ENCODE data around the gene HSD11B1L. TPM values are rescaled to one million over a fixed set of nuclear protein-coding genes. Genes with fewer than 3 reads are reported as not detected.

Gene HSD11B1L
- total RNA-seq: 10.9 and 27.3 TPM in 2 replicates

GRCh38 chr19:5680437-5681368 is at the start of gene HSD11B1L, which contains the start of gene MICOS13:
HSD11B1L (plus strand) TSS chr19:5681027; CDS start chr19:5684833, 3,806 bp downstream.
MICOS13 (minus strand) TSS chr19:5680516; CDS start chr19:5680486, 30 bp downstream.

GRCh38 chr19:5690125-5690954 is 9.5 kb downstream of the HSD11B1L start, which contains the start of gene RPL36:
RPL36 (plus strand) TSS chr19:5690295; CDS start chr19:5690508, 213 bp downstream.

GRCh38 chr19:5719961-5720790 is 39.3 kb downstream of the HSD11B1L start, which contains the start of the genes CATSPERD and LONP1:
CATSPERD (plus strand) TSS chr19:5720637; CDS start chr19:5720738, 101 bp downstream.
LONP1 (minus strand) TSS chr19:5720146; CDS start chr19:5720132, 14 bp downstream.

Other genes starting within 250 kb of the HSD11B1L start
- gene ZNRF4, start 225.6 kb upstream of the HSD11B1L start, total RNA-seq: not detected in 2 replicates
- gene TINCR, start 113.1 kb upstream of the HSD11B1L start, total RNA-seq: 0.17 TPM in 1 of 2 replicates, not detected in the other
- 34.9 and 35.3 TPM in 2 replicates for gene SAFB2, start 58.3 kb upstream of the HSD11B1L start, total RNA-seq
- gene SAFB, start 57.9 kb upstream of the HSD11B1L start, total RNA-seq: 54.3 and 74.8 TPM in 2 replicates
- gene MICOS13, start 511 bp upstream of the HSD11B1L start, total RNA-seq: 28.1 and 29.5 TPM in 2 replicates
- 387 and 403 TPM in 2 replicates for gene RPL36, start 9.3 kb downstream of the HSD11B1L start, total RNA-seq
- 107 and 126 TPM in 2 replicates for gene LONP1, start 39.1 kb downstream of the HSD11B1L start, total RNA-seq
- gene CATSPERD, start 39.6 kb downstream of the HSD11B1L start, total RNA-seq: not detected in 2 replicates
- 0.44 and 0.50 TPM in 2 replicates for gene PRR22, start 103.7 kb downstream of the HSD11B1L start, total RNA-seq
- gene DUS3L, start 110.1 kb downstream of the HSD11B1L start, total RNA-seq: 23.3 and 27.6 TPM in 2 replicates
- 0.50 TPM in 1 of 2 replicates, not detected in the other for gene NRTN, start 124.0 kb downstream of the HSD11B1L start, total RNA-seq
- gene FUT6, start 158.7 kb downstream of the HSD11B1L start, total RNA-seq: not detected in 2 replicates
- not detected in 2 replicates for gene FUT3, start 170.4 kb downstream of the HSD11B1L start, total RNA-seq
- gene FUT5, start 189.5 kb downstream of the HSD11B1L start, total RNA-seq: not detected in 2 replicates
- gene NDUFA11, start 222.8 kb downstream of the HSD11B1L start, total RNA-seq: 290 and 337 TPM in 2 replicates
- 8.6 and 11.1 TPM in 2 replicates for gene VMAC, start 223.8 kb downstream of the HSD11B1L start, total RNA-seq
- gene CAPS, start 233.2 kb downstream of the HSD11B1L start, total RNA-seq: 4.9 and 6.0 TPM in 2 replicates